OCI-LY3 (cell line): ENCODE results near the gene HLF.

Experiments used
- H2AFZ ChIP-seq: fragments of 200-600, 300-600 bp; shearing (Covaris generic); 2 replicates; pipeline ENCODE4 v1.6.0; 2014; ENCODE audit warnings: antibody characterized with exemption, low read depth, low read length
- H3K27ac ChIP-seq: fragments of 200-600, 300-600 bp; sonication (generic); 2 replicates; pipeline ENCODE4 v1.5.1; 2014; ENCODE audit warnings: mild to moderate bottlenecking, low read length, moderate library complexity, mixed read lengths
- H3K27me3 ChIP-seq: fragments of 200-600, 300-600 bp; sonication (generic); 2 replicates; pipeline ENCODE4 v1.6.1; 2014; ENCODE audit warnings: low read depth, low read length, mixed read lengths
- H3K36me3 ChIP-seq: fragments of 200-600, 300-600 bp; sonication (generic); replicated peaks from 2 replicates; pipeline ENCODE3; 2014; ENCODE audit warnings: low read depth, low read length, mixed read lengths
- H3K4me1 ChIP-seq: fragments of 300-600, 200-600 bp; sonication (generic); 2 replicates; pipeline ENCODE4 v1.6.1; 2014; ENCODE audit warnings: low read length, mixed read lengths
- H3K4me2 ChIP-seq: fragments of 200-600, 300-600 bp; sonication (generic); 2 replicates; pipeline ENCODE4 v1.6.1; 2014; ENCODE audit warnings: low read length, mixed read lengths
- H3K4me3 ChIP-seq: fragments of 300-600, 200-600 bp; sonication (generic); 2 replicates; pipeline ENCODE4 v1.5.1; 2014; ENCODE audit warnings: antibody characterized with exemption, mild to moderate bottlenecking, low read length, moderate library complexity
- H3K79me2 ChIP-seq: fragments of 300-600, 200-600 bp; shearing (Covaris generic); 2 replicates; pipeline ENCODE4 v1.6.1; 2014; ENCODE audit warnings: mild to moderate bottlenecking, low read length, mixed read lengths
- H3K9ac ChIP-seq: fragments of 300-600, 200-600 bp; shearing (Covaris generic); 2 replicates; pipeline ENCODE4 v1.6.0; 2014; ENCODE audit warnings: mild to moderate bottlenecking, low read length, moderate library complexity
- H3K9me3 ChIP-seq: fragments of 200-600, 300-600 bp; shearing (Covaris generic); 2 replicates; pipeline ENCODE4 v1.6.1; 2014; ENCODE audit warnings: low read length, mixed read lengths; ENCODE audit not compliant: insufficient read depth
- H4K20me1 ChIP-seq: fragments of 200-600, 300-600 bp; sonication (generic); 2 replicates; pipeline ENCODE4 v1.6.1; 2016; ENCODE audit warnings: low read length, mixed read lengths; ENCODE audit not compliant: insufficient read depth
- EZH2phosphoT487 ChIP-seq: fragments of 200-600 bp; shearing (Covaris generic); IDR thresholded peaks from 2 replicates; pipeline ENCODE4 v1.6.1; 2018; ENCODE audit warnings: antibody characterized with exemption, mixed run types, low read depth
- TF ChIP-seq, protein P1 (sequence below): fragments of 200-600, 300-600 bp; sonication (generic); IDR thresholded peaks from 2 replicates; pipeline ENCODE4 v1.5.1; 2014; ENCODE audit warnings: antibody characterized with exemption, low read length, low read depth

HLF gene

DNA sequence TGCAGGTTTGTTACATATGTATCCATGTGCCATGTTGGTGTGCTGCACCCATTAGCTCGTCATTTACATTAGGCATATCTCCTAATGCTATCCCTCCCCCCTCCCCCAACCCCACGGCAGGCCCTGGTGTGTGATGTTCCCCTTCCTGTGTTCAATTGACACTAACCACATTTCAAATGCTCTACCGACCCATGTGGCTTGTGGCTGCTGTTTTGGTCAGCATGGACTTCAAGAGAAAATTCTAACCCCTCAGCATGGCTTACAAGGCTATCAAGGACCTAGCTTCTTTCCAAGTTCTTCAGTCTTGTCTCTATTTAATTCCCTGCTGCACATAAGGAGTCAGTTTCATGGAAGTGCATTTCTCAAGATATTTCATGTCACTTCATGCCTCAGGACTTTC, 103.9 kb downstream of the HLF start:
- H3K4me2 ChIP-seq, result no peak overlapping the region
- no peak overlapping the region for H3K4me3 ChIP-seq
- no peak overlapping the region for H3K27ac ChIP-seq
- no peak overlapping the region for H2AFZ ChIP-seq
- H3K36me3 ChIP-seq, result no peaks in the 10 kb centered on the region
- H3K79me2 ChIP-seq, result no peaks in the 10 kb centered on the region
- no peaks in the 10 kb centered on the region for H3K4me1 ChIP-seq
- H3K9ac ChIP-seq, result no peak overlapping the region
- no peaks in the 10 kb centered on the region for H4K20me1 ChIP-seq
- no peaks in the 10 kb centered on the region for H3K9me3 ChIP-seq
- H3K27me3 ChIP-seq, result no peaks in the 10 kb centered on the region; the same call in 1 of the 2 replicates
- no peak for TF ChIP-seq EZH2phosphoT487
- TF ChIP-seq, protein P1, sequence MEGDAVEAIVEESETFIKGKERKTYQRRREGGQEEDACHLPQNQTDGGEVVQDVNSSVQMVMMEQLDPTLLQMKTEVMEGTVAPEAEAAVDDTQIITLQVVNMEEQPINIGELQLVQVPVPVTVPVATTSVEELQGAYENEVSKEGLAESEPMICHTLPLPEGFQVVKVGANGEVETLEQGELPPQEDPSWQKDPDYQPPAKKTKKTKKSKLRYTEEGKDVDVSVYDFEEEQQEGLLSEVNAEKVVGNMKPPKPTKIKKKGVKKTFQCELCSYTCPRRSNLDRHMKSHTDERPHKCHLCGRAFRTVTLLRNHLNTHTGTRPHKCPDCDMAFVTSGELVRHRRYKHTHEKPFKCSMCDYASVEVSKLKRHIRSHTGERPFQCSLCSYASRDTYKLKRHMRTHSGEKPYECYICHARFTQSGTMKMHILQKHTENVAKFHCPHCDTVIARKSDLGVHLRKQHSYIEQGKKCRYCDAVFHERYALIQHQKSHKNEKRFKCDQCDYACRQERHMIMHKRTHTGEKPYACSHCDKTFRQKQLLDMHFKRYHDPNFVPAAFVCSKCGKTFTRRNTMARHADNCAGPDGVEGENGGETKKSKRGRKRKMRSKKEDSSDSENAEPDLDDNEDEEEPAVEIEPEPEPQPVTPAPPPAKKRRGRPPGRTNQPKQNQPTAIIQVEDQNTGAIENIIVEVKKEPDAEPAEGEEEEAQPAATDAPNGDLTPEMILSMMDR, result no peak
